Measurements from ENCODE around the gene TNFRSF25.

The TNFRSF25 gene

GRCh38 chr1:6414443-6414844 lies 51.5 kb downstream of the TNFRSF25 start:
- peak; percentile 69 for DNase-seq

DNA sequence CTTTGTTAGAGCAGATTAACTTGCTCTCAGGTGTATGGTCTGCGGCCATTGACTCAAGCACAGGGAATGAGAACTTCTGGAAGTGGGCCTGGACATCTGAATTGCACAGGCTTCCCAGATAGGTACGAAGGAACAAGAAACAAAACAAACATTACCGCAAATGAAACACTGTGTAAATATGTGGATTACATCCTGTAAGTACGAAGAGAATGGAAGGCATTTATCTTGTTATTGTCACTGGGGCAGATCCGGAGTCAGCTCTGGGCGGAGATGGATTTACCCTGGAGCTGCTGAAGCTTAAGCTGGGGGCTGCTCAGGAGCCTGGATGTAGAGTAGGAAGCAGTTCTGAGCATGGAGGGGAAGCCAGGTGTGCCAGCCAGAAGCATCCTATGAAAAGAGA lies 53.1 kb downstream of the TNFRSF25 start:
- no peak for DNase-seq
